ENCODE results near the gene TMA7.

TMA7 gene

GRCh38 chr3:48409291-48410201 is 30.5 kb upstream of the TMA7 start:
- DNase-seq, result no peak

GRCh38 chr3:48410205-48411040 is 29.6 kb upstream of the TMA7 start:
- no peak for DNase-seq

- no peak for DNase-seq
These were observed 28.9 kb upstream of the TMA7 start for GRCh38 chr3:48411041-48411588.

- DNase-seq, result no peak
These were observed 28.3 kb upstream of the TMA7 start for GRCh38 chr3:48411606-48412374.

- no peak for DNase-seq
These were observed 27.6 kb upstream of the TMA7 start for GRCh38 chr3:48412375-48413001.

- DNase-seq, result no peak
These were observed 27.0 kb upstream of the TMA7 start for GRCh38 chr3:48413086-48413485.

GRCh38 chr3:48413611-48414010 is 26.4 kb upstream of the TMA7 start:
- no peak for DNase-seq

GRCh38 chr3:48414376-48415250 is 25.4 kb upstream of the TMA7 start:
- DNase-seq, result no peak

GRCh38 chr3:48415251-48415953 is 24.7 kb upstream of the TMA7 start:
- no peak for DNase-seq

GRCh38 chr3:48416091-48416505 is 24.0 kb upstream of the TMA7 start:
- no peak for DNase-seq

- DNase-seq, result no peak
These were observed 23.5 kb upstream of the TMA7 start for GRCh38 chr3:48416546-48416945.

GRCh38 chr3:48417529-48418108 is 22.4 kb upstream of the TMA7 start:
- DNase-seq, result no peak

- no peak for DNase-seq
These were observed 21.9 kb upstream of the TMA7 start for GRCh38 chr3:48418140-48418539.

- DNase-seq, result no peak
These were observed 21.4 kb upstream of the TMA7 start for GRCh38 chr3:48418651-48419050.

GRCh38 chr3:48419149-48419548 is 20.9 kb upstream of the TMA7 start:
- DNase-seq, result no peak

- DNase-seq, result no peak
These were observed 20.5 kb upstream of the TMA7 start for GRCh38 chr3:48419597-48419996.

- no peak for DNase-seq
These were observed 19.5 kb upstream of the TMA7 start for GRCh38 chr3:48420561-48420960.

- DNase-seq, result no peak
These were observed 17.8 kb upstream of the TMA7 start for GRCh38 chr3:48422272-48422671.

GRCh38 chr3:48422681-48423080 is 17.4 kb upstream of the TMA7 start:
- no peak for DNase-seq

- no peak for DNase-seq
These were observed 16.7 kb upstream of the TMA7 start for GRCh38 chr3:48423241-48423882.

Measured in NCI-H345 (cell line).